K562 (cell line): ENCODE measurements around the gene RGS7BP. TPM values are rescaled to one million over a fixed set of nuclear protein-coding genes. Genes with fewer than 3 reads are reported as not detected.

Experiments
- ATAC-seq: fragments of 200-7000 bp; cut with Tn5 transposase; 3 replicates; pipeline ENCODE4 v1.9.1; 2020; ENCODE audit warnings: moderate library complexity
- BruUV-seq: library from RNA; stranded (reverse); fragments of 400-500 nt; replicated peaks from 2 replicates; lab custom pipeline; 2021; lab: Mats Ljungman, UMichigan
- CTCF ChIA-PET: fragments of 300-600 bp; formaldehyde crosslinking; extraction: SDS; loops from one replicate; lab custom pipeline; 2021; ENCODE audit warnings: low intra/inter-chr PET ratio; lab: Yijun Ruan, JAX
- POLR2A ChIA-PET: fragments of 300-600, 350-650 bp; sonication (Branson Sonifier 250); formaldehyde crosslinking; extraction: SDS; loops from one replicate; lab custom pipeline; 2021; ENCODE audit warnings: antibody characterized with exemption, inconsistent platforms; lab: Yijun Ruan, JAX
- DNase-seq, 4 experiments: peaks; one replicate each; pipeline versions ENCODE4 v3.0.0 to v3.0.0-alpha.2; 2011 to 2018; ENCODE audit warnings: low spot score in 3 of 4, mixed read lengths in 3 of 4; ENCODE audit errors: extremely low read depth in 1 of 4
- FAIRE-seq: peaks from 2 replicates; lab custom pipeline; 2011; peaks lifted over from hg19 to GRCh38; lab: Jason Lieb, UNC
- H2AFZ ChIP-seq: 2 replicates; pipeline ENCODE4 v1.6.0; 2011; ENCODE audit warnings: low read depth, low read length, control low read depth, inconsistent platforms
- H3K27ac ChIP-seq: fragments of 200-600 bp; 3 replicates; pipeline ENCODE4 v1.8.0; 2011; ENCODE audit warnings: low read depth, mild to moderate bottlenecking, control low read depth, inconsistent platforms, low read length, moderate library complexity, mixed read lengths; ENCODE audit errors: extremely low read depth
- H3K27me3 ChIP-seq, 2 experiments: fragments of 300-600 bp in 1 of 2; 2 replicates in 1 of 2; 3 replicates in 1 of 2; pipeline versions ENCODE4 v1.6.0 to v1.8.0; 2011; ENCODE audit warnings: inconsistent platforms in 2 of 2, low read length in 2 of 2, mild to moderate bottlenecking in 1 of 2, mixed read lengths in 1 of 2, moderate library complexity in 1 of 2; ENCODE audit not compliant: control insufficient read depth in 2 of 2, insufficient read depth in 2 of 2
- H3K36me3 ChIP-seq: fragments of 300-600 bp; 3 replicates; pipeline ENCODE4 v1.8.0; 2011; ENCODE audit warnings: mild to moderate bottlenecking, low read length, inconsistent platforms; ENCODE audit not compliant: control insufficient read depth, insufficient read depth
- H3K4me1 ChIP-seq, 2 experiments: fragments of 200-600 bp in 1 of 2; replicated peaks in 1 of 2; 2 replicates in 1 of 2; 3 replicates in 1 of 2; pipeline versions ENCODE4 v1.5.1 to v1.8.0; 2011; ENCODE audit warnings: inconsistent platforms in 2 of 2, low read length in 2 of 2, mild to moderate bottlenecking in 1 of 2, mixed read lengths in 1 of 2, moderate library complexity in 1 of 2; ENCODE audit not compliant: control insufficient read depth in 2 of 2, insufficient read depth in 2 of 2
- H3K4me2 ChIP-seq: 2 replicates; pipeline ENCODE4 v1.6.1; 2011; ENCODE audit warnings: low read length, control low read depth, inconsistent platforms, mixed read lengths; ENCODE audit not compliant: insufficient read depth
- H3K4me3 ChIP-seq: fragments of 200-600 bp; sonication (generic), shearing (Covaris generic); 2 replicates; pipeline ENCODE4 v1.5.1; 2016; ENCODE audit warnings: control low read depth, inconsistent platforms
- H3K79me2 ChIP-seq: fragments of 200-600 bp; 3 replicates; pipeline ENCODE4 v1.8.0; 2011; ENCODE audit warnings: low read length, inconsistent platforms; ENCODE audit not compliant: control insufficient read depth, insufficient read depth
- H3K9ac ChIP-seq, 2 experiments: 2 replicates each; pipeline versions ENCODE4 v1.6.0 to v1.6.1; 2011; ENCODE audit warnings: low read depth in 2 of 2, low read length in 2 of 2, control low read depth in 1 of 2, inconsistent platforms in 1 of 2, mild to moderate bottlenecking in 1 of 2, mixed read lengths in 1 of 2; ENCODE audit not compliant: insufficient read depth in 1 of 2
- H3K9me1 ChIP-seq: one replicate; pipeline ENCODE4 v1.6.0; 2011; ENCODE audit warnings: inconsistent platforms, mild to moderate bottlenecking, low read length, moderate library complexity; ENCODE audit not compliant: control insufficient read depth, insufficient read depth
- H3K9me3 ChIP-seq: replicated peaks from 2 replicates; pipeline ENCODE4 v1.5.1; 2011; ENCODE audit warnings: low read depth, low read length, inconsistent platforms; ENCODE audit not compliant: control insufficient read depth, insufficient read depth
- H4K20me1 ChIP-seq: replicated peaks from 2 replicates; pipeline ENCODE4 v1.6.1; 2011; ENCODE audit warnings: low read length, inconsistent platforms, mixed read lengths; ENCODE audit not compliant: control insufficient read depth, insufficient read depth
- FOXM1 ChIP-seq, 2 experiments: fragments of 450-650 bp in 1 of 2; sonication (generic) in 1 of 2; formaldehyde crosslinking in 1 of 2; IDR thresholded peaks; 2 replicates each; pipeline versions ENCODE4 v1.6.1 to v1.9.0; 2017 to 2022; ENCODE audit warnings: low read depth in 2 of 2, mild to moderate bottlenecking in 2 of 2, missing genetic modification reagents in 1 of 2, moderate library complexity in 1 of 2
- GABPB1 ChIP-seq: sonication (generic); formaldehyde crosslinking; IDR thresholded peaks from 2 replicates; pipeline ENCODE4 v1.8.0; 2022; ENCODE audit warnings: mild to moderate bottlenecking, missing genetic modification reagents
- HOXB6 ChIP-seq: fragments of 250-450 bp; sonication (Bioruptor Pico); IDR thresholded peaks from 2 replicates; pipeline ENCODE4 v1.5.1; 2022; ENCODE audit warnings: mild to moderate bottlenecking, borderline replicate concordance
- NFXL1 ChIP-seq: fragments of 450-650 bp; formaldehyde crosslinking; IDR thresholded peaks from 2 replicates; pipeline ENCODE4 v1.4.0; 2021; ENCODE audit warnings: mild to moderate bottlenecking
- POLR2AphosphoS2 ChIP-seq: IDR thresholded peaks from 2 replicates; pipeline ENCODE4 v1.6.1; 2012; ENCODE audit warnings: low read length, improper control_type of control experiment
- POLR2H ChIP-seq: IDR thresholded peaks from 2 replicates; pipeline ENCODE4 v1.6.1; 2016; ENCODE audit warnings: missing genetic modification characterization, low read depth, mild to moderate bottlenecking, control low read depth, missing compliant biosample characterization, moderate library complexity
- STAT5A ChIP-seq: IDR thresholded peaks from 2 replicates; pipeline ENCODE4 v1.6.1; 2012; ENCODE audit warnings: low read length, inconsistent platforms, borderline replicate concordance
- WHSC1 ChIP-seq: IDR thresholded peaks from one replicate; pipeline ENCODE4 v1.6.1; 2012; ENCODE audit warnings: low read length, control low read depth, inconsistent platforms
- ZC3H4 ChIP-seq: sonication (generic); formaldehyde crosslinking; IDR thresholded peaks from 2 replicates; pipeline ENCODE4 v1.9.0; 2021; ENCODE audit warnings: missing genetic modification reagents, borderline replicate concordance
- ZNF24 ChIP-seq: fragments of 450-650 bp; IDR thresholded peaks from 2 replicates; pipeline ENCODE4 v1.6.1; 2016
- ZNF3 ChIP-seq: fragments of 250-450 bp; sonication (Bioruptor Pico); IDR thresholded peaks from 2 replicates; pipeline ENCODE4 v1.5.0; 2021; ENCODE audit warnings: mild to moderate bottlenecking, moderate library complexity
- ZNF644 ChIP-seq: fragments of 200-800 bp; sonication (Bioruptor generic); IDR thresholded peaks from 2 replicates; pipeline ENCODE4 v1.6.1; 2016; ENCODE audit warnings: low read depth, missing genetic modification characterization, missing compliant biosample characterization
- ZNF76 ChIP-seq: fragments of 250-450 bp; sonication (Bioruptor Pico); IDR thresholded peaks from 2 replicates; pipeline ENCODE4 v1.4.0; 2020; ENCODE audit warnings: mild to moderate bottlenecking, moderate library complexity, borderline replicate concordance
- WGBS: fragments of 100-300 bp; shearing (Covaris generic); methylation state at CpG from one replicate; pipeline ENCODE4 v1.1.6; 2016; ENCODE audit warnings: low coverage, mixed read lengths; ENCODE audit not compliant: insufficient coverage; ENCODE audit errors: missing lambda C conversion rate; 5-methylcytosine and 5-hydroxymethylcytosine counted together
- in situ Hi-C: fragments of 300-500 bp; cut with MboI; formaldehyde crosslinking; loops from 4 replicates; pipeline ENCODE4 v1.15.0; 2018; ENCODE audit warnings: inconsistent platforms, mixed read lengths
- intact Hi-C: fragments of 100-400 bp; cut with micrococcal nuclease; formaldehyde crosslinking; loops from 2 replicates; pipeline ENCODE4 v1.14.2; 2022
- polyA plus RNA-seq, 8 experiments: library from polyadenylated mRNA; depleted of rRNA in 4 of 8; stranded (reverse) in 5 of 8; unstranded in 3 of 8; fragments of >200 nt; fragmentation: Nextera tagmentation in 2 of 8; fragmentation: Illumina TruSeq in 1 of 8; extraction: Ambion mirVana in 2 of 8; extraction: Trizol in 1 of 8; gene quantifications; 2 replicates each; pipeline versions ENCODE4 v1.2.1 to v1.2.3, GENCODE V29; 2011 to 2014; ENCODE audit warnings: inconsistent platforms in 1 of 8, missing spikeins in 1 of 8
- total RNA-seq, 7 experiments: library from RNA; depleted of rRNA in 6 of 7; stranded (reverse); fragments of >200 nt in 6 of 7; fragmentation: Illumina TruSeq in 2 of 7; extraction: Trizol in 2 of 7; gene quantifications; 2 replicates each; pipeline versions ENCODE4 v1.2.1 to v1.2.3, GENCODE V29; 2011 to 2021; ENCODE audit warnings: low replicate concordance in 1 of 7
- TF ChIP-seq, protein P1 (sequence below): fragments of 450-650 bp; IDR thresholded peaks from 2 replicates; pipeline ENCODE4 v1.6.1; 2017; ENCODE audit warnings: antibody characterized with exemption, mild to moderate bottlenecking

RGS7BP gene
- total and polyA plus RNA-seq, 9 of the 15 experiments (the other 6 are each of a cell fraction or from before 2014, with no cell fraction given) = not detected

DNA sequence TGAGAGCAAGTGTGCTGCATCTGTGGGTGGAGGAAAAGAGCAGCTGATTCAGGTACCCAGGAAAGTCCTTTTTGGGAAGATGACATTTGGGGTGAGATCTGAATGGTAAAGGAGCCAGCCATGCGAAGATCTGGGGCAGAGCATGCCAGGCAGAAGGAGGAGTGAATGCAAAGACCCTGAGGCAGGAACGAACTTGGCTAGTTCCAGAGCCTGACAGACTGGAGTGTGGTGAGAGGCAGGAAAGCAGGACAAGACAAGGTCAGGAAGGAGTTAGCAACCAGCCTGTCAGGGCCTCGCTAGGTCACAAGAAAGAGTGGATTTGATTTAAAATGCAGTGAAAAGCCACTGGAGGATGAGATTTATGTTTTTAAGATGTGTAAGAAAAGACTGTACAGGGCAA is 28.2 kb downstream of the RGS7BP start:
- no peaks in the 10 kb centered on the region for H3K9me1 ChIP-seq
- H3K79me2 ChIP-seq = no peaks in the 10 kb centered on the region
- intact Hi-C loops (no loop called here), in situ Hi-C loops (no loop called here)
- ATAC-seq (no peak), DNase-seq (no peak), FAIRE-seq (no peak)
- no peak overlapping the region for H3K27ac ChIP-seq
- H3K27me3 ChIP-seq = no peaks in the 10 kb centered on the region
- no peak overlapping the region for H2AFZ ChIP-seq
- H4K20me1 ChIP-seq = no peaks in the 10 kb centered on the region
- H3K9ac ChIP-seq = no peak overlapping the region
- H3K4me2 ChIP-seq = no peak overlapping the region
- H3K36me3 ChIP-seq = no peaks in the 10 kb centered on the region
- H3K9me3 ChIP-seq = no peaks in the 10 kb centered on the region
- TF ChIP-seq NFXL1 (no peak), POLR2H (tag) (no peak), ZNF3 (CRISPR knock-in tag) (no peak), ZNF76 (CRISPR knock-in tag) (no peak), FOXM1 (IDR thresholded peaks at IDR 0.05; ENCODE audit: low read depth) (no peak), FOXM1 (CRISPR knock-in tag; IDR thresholded peaks at IDR 0.05; ENCODE audit: low read depth) (no peak)
- ChIA-PET CTCF (no interaction called here), POLR2A (no interaction called here)
- no peak overlapping the region for H3K4me3 ChIP-seq
- H3K4me1 ChIP-seq = no peaks in the 10 kb centered on the region
- BruUV-seq = no TSS peak
- 0% methylated on average over 3 of the region's 3 CpGs for WGBS

DNA sequence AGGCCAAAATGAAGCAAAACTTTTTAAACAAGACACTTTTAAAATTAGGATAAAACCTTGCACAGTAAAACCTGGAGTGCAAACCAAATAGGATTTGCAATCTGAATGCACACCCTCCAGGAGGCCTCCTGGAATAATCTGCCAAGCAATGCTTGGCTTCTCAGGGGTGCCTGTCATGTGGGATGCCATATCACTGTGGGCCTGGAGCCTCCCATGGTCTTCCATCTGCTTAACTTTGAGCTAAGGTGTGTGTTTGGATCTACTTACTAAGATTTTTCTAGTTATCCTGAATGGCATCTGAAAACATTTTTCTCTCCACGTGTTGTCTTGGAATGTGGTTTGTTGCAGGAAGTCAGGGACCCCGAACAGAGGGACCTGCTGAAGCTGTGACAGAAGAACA is 52.1 kb downstream of the RGS7BP start:
- Histone ChIP-seq H3K4me1 (no peaks in the 10 kb centered on the region), H3K9me1 (no peaks in the 10 kb centered on the region), H3K4me3 (no peak overlapping the region), H3K36me3 (no peaks in the 10 kb centered on the region), H4K20me1 (no peaks in the 10 kb centered on the region), H2AFZ (no peak overlapping the region), H3K79me2 (no peaks in the 10 kb centered on the region), H3K27me3 (no peaks in the 10 kb centered on the region), H3K9ac (no peak overlapping the region), H3K9me3 (no peaks in the 10 kb centered on the region), H3K27ac (no peak overlapping the region), H3K4me2 (no peak overlapping the region)
- no peak for ATAC-seq
- FAIRE-seq = no peak
- DNase-seq = no peak
- no TSS peak for BruUV-seq
- ChIA-PET CTCF (no interaction called here), POLR2A (interaction anchor here (0.7 kb wide), 1 partner anchor 8 kb away, joined by 4 read pairs; no protein-coding TSS in a partner anchor)
- WGBS = 0% methylated on average over 2 of the region's 2 CpGs
- TF ChIP-seq, protein P1, sequence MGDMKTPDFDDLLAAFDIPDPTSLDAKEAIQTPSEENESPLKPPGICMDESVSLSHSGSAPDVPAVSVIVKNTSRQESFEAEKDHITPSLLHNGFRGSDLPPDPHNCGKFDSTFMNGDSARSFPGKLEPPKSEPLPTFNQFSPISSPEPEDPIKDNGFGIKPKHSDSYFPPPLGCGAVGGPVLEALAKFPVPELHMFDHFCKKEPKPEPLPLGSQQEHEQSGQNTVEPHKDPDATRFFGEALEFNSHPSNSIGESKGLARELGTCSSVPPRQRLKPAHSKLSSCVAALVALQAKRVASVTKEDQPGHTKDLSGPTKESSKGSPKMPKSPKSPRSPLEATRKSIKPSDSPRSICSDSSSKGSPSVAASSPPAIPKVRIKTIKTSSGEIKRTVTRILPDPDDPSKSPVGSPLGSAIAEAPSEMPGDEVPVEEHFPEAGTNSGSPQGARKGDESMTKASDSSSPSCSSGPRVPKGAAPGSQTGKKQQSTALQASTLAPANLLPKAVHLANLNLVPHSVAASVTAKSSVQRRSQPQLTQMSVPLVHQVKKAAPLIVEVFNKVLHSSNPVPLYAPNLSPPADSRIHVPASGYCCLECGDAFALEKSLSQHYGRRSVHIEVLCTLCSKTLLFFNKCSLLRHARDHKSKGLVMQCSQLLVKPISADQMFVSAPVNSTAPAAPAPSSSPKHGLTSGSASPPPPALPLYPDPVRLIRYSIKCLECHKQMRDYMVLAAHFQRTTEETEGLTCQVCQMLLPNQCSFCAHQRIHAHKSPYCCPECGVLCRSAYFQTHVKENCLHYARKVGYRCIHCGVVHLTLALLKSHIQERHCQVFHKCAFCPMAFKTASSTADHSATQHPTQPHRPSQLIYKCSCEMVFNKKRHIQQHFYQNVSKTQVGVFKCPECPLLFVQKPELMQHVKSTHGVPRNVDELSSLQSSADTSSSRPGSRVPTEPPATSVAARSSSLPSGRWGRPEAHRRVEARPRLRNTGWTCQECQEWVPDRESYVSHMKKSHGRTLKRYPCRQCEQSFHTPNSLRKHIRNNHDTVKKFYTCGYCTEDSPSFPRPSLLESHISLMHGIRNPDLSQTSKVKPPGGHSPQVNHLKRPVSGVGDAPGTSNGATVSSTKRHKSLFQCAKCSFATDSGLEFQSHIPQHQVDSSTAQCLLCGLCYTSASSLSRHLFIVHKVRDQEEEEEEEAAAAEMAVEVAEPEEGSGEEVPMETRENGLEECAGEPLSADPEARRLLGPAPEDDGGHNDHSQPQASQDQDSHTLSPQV = no peak
- TF ChIP-seq HOXB6 (no peak), ZNF24 (no peak), STAT5A (no peak), WHSC1 (no peak), POLR2AphosphoS2 (no peak), ZNF644 (tag) (no peak), ZC3H4 (CRISPR knock-in tag) (no peak), GABPB1 (CRISPR knock-in tag) (no peak)
- in situ Hi-C loops (no loop called here), intact Hi-C loops (no loop called here)
